ENCODE data around the gene RNF222. TPM values are rescaled to one million over a fixed set of nuclear protein-coding genes. Genes with fewer than 3 reads are reported as not detected.
"Not testable (repeated sequence)": the region's sequence is repeated elsewhere in the genome, so short reads cannot be mapped to it uniquely, and the experiment has no call there.

RNF222 gene
- total and polyA plus RNA-seq, 4 donors = 0.11 TPM; not detected in 3

- H3K4me3 ChIP-seq (ENCODE audit: low read depth, low read length) = peak within 1 kb of the TSS; percentile 88
- peaks cover 15% of the 10 kb centered on the region for H3K36me3 ChIP-seq (ENCODE audit: control insufficient read depth, insufficient read depth, low read length)
Measured at GRCh38 chr17:8383143-8383822, 14.3 kb downstream of the RNF222 start, which contains the start of gene RPL26. TSS of gene RPL26 (minus strand) at chr17:8383193. CDS start at chr17:8382310, 883 bp downstream.

GRCh38 chr17:8382880-8383142 is 14.8 kb downstream of the RNF222 start:
- peaks cover 20% of the 10 kb centered on the region for H3K36me3 ChIP-seq (ENCODE audit: control insufficient read depth, insufficient read depth, low read length)
- no peak for DNase-seq (ENCODE audit: low read depth in 4 of 6, low spot score in 6 of 6)
- peak overlapping the region; percentile 88 for H3K4me3 ChIP-seq (ENCODE audit: low read depth, low read length)
- under 1% methylated on average over 15 of the region's 15 CpGs for WGBS (ENCODE audit: insufficient coverage)
- H3K27me3 ChIP-seq (ENCODE audit: control insufficient read depth, insufficient read depth, low read length) = no peaks in the 10 kb centered on the region
- H3K27ac ChIP-seq (ENCODE audit: low read depth, low read length) = peak overlapping the region; percentile 57
- no peaks in the 10 kb centered on the region for H3K9me3 ChIP-seq (ENCODE audit: control insufficient read depth, insufficient read depth, low read length)
- peaks cover 20% of the 10 kb centered on the region for H3K4me1 ChIP-seq (ENCODE audit: control insufficient read depth, insufficient read depth, low read length)

More at GRCh38 chr17:8383143-8383822, 14.3 kb downstream of the RNF222 start, which contains the start of gene RPL26:
- DNase-seq (ENCODE audit: low read depth in 4 of 6, low spot score in 6 of 6) = peak; percentile 95 to 100 (median 98)
- peak within 1 kb of the TSS; percentile 90 for H3K27ac ChIP-seq (ENCODE audit: low read depth, low read length)
- peaks cover 20% of the 10 kb centered on the region for H3K4me1 ChIP-seq (ENCODE audit: control insufficient read depth, insufficient read depth, low read length)
- H3K9me3 ChIP-seq (ENCODE audit: control insufficient read depth, insufficient read depth, low read length) = no peaks in the 10 kb centered on the region
- WGBS (ENCODE audit: insufficient coverage) = 0% methylated on average over 52 of the region's 55 CpGs
- no peaks in the 10 kb centered on the region for H3K27me3 ChIP-seq (ENCODE audit: control insufficient read depth, insufficient read depth, low read length)

- H3K9me3 ChIP-seq (ENCODE audit: control insufficient read depth, insufficient read depth, low read length) = no peaks in the 10 kb centered on the region
- H3K4me1 ChIP-seq (ENCODE audit: control insufficient read depth, insufficient read depth, low read length) = peaks cover 20% of the 10 kb centered on the region
- no peaks in the 10 kb centered on the region for H3K27me3 ChIP-seq (ENCODE audit: control insufficient read depth, insufficient read depth, low read length)
- H3K27ac ChIP-seq (ENCODE audit: low read depth, low read length) = peak overlapping the region; percentile 57
- H3K36me3 ChIP-seq (ENCODE audit: control insufficient read depth, insufficient read depth, low read length) = peaks cover 20% of the 10 kb centered on the region
- DNase-seq (ENCODE audit: low read depth in 4 of 6, low spot score in 6 of 6) = peak in 2 of 6 donors; percentile 6
- H3K4me3 ChIP-seq (ENCODE audit: low read depth, low read length) = peak overlapping the region; percentile 88
- WGBS (ENCODE audit: insufficient coverage) = 22% methylated on average over 15 of the region's 27 CpGs
Measured at GRCh38 chr17:8382052-8382879, 15.4 kb downstream of the RNF222 start.

- H3K4me1 ChIP-seq (ENCODE audit: control insufficient read depth, insufficient read depth, low read length) = peaks cover 34% of the 10 kb centered on the region
- H3K36me3 ChIP-seq (ENCODE audit: control insufficient read depth, insufficient read depth, low read length) = peaks cover 27% of the 10 kb centered on the region
- no peak overlapping the region for H3K4me3 ChIP-seq (ENCODE audit: low read depth, low read length)
- H3K9me3 ChIP-seq (ENCODE audit: control insufficient read depth, insufficient read depth, low read length) = no peaks in the 10 kb centered on the region
- WGBS (ENCODE audit: insufficient coverage) = 100% methylated on average over 1 of the region's 3 CpGs
- H3K27me3 ChIP-seq (ENCODE audit: control insufficient read depth, insufficient read depth, low read length) = no peaks in the 10 kb centered on the region
- no peak for DNase-seq (ENCODE audit: low read depth in 4 of 6, low spot score in 6 of 6)
- no peak overlapping the region for H3K27ac ChIP-seq (ENCODE audit: low read depth, low read length)
Measured at GRCh38 chr17:8380049-8380448, 17.6 kb downstream of the RNF222 start.

- Histone ChIP-seq H3K36me3 (ENCODE audit: control insufficient read depth, insufficient read depth, low read length) (peaks cover 33% of the 10 kb centered on the region), H3K4me1 (ENCODE audit: control insufficient read depth, insufficient read depth, low read length) (peaks cover 29% of the 10 kb centered on the region)
- WGBS (ENCODE audit: insufficient coverage) = no CpG with 5 or more reads among the region's 8 CpGs
- not testable (repeated sequence) for H3K27ac ChIP-seq (ENCODE audit: low read depth, low read length); H3K4me3 ChIP-seq (ENCODE audit: low read depth, low read length); H3K9me3 ChIP-seq (ENCODE audit: control insufficient read depth, insufficient read depth, low read length); DNase-seq (ENCODE audit: low read depth in 4 of 6, low spot score in 6 of 6); H3K27me3 ChIP-seq (ENCODE audit: control insufficient read depth, insufficient read depth, low read length)
Measured at GRCh38 chr17:8378117-8378516, 19.5 kb downstream of the RNF222 start.

- H3K27me3 ChIP-seq (ENCODE audit: control insufficient read depth, insufficient read depth, low read length) = no peaks in the 10 kb centered on the region
- no peak overlapping the region for H3K4me3 ChIP-seq (ENCODE audit: low read depth, low read length)
- peaks cover 37% of the 10 kb centered on the region for H3K36me3 ChIP-seq (ENCODE audit: control insufficient read depth, insufficient read depth, low read length)
- 80% methylated on average over 3 of the region's 4 CpGs for WGBS (ENCODE audit: insufficient coverage)
- H3K27ac ChIP-seq (ENCODE audit: low read depth, low read length) = no peak overlapping the region
- peaks cover 29% of the 10 kb centered on the region for H3K4me1 ChIP-seq (ENCODE audit: control insufficient read depth, insufficient read depth, low read length)
- no peaks in the 10 kb centered on the region for H3K9me3 ChIP-seq (ENCODE audit: control insufficient read depth, insufficient read depth, low read length)
- no peak for DNase-seq (ENCODE audit: low read depth in 4 of 6, low spot score in 6 of 6)
Measured at GRCh38 chr17:8377422-8377821, 20.2 kb downstream of the RNF222 start.

- Histone ChIP-seq H3K4me1 (ENCODE audit: control insufficient read depth, insufficient read depth, low read length) (peaks cover 25% of the 10 kb centered on the region), H3K27ac (ENCODE audit: low read depth, low read length) (peak within 1 kb of the TSS; percentile 94), H3K9me3 (ENCODE audit: control insufficient read depth, insufficient read depth, low read length) (no peaks in the 10 kb centered on the region), H3K27me3 (ENCODE audit: control insufficient read depth, insufficient read depth, low read length) (no peaks in the 10 kb centered on the region), H3K36me3 (ENCODE audit: control insufficient read depth, insufficient read depth, low read length) (peaks cover 37% of the 10 kb centered on the region), H3K4me3 (ENCODE audit: low read depth, low read length) (peak within 1 kb of the TSS; percentile 91)
- peak; percentile 58 to 96 (median 74) for DNase-seq (ENCODE audit: low read depth in 4 of 6, low spot score in 6 of 6)
- WGBS (ENCODE audit: insufficient coverage) = 2% methylated on average over 31 of the region's 41 CpGs
Measured at GRCh38 chr17:8376271-8377067, 21.2 kb downstream of the RNF222 start, which contains the start of gene KRABD2. TSS of gene KRABD2 (minus strand) at chr17:8376704.

- Histone ChIP-seq H3K4me3 (ENCODE audit: low read depth, low read length) (peak overlapping the region; percentile 91), H3K27ac (ENCODE audit: low read depth, low read length) (peak overlapping the region; percentile 94), H3K4me1 (ENCODE audit: control insufficient read depth, insufficient read depth, low read length) (peaks cover 19% of the 10 kb centered on the region), H3K27me3 (ENCODE audit: control insufficient read depth, insufficient read depth, low read length) (no peaks in the 10 kb centered on the region), H3K9me3 (ENCODE audit: control insufficient read depth, insufficient read depth, low read length) (no peaks in the 10 kb centered on the region), H3K36me3 (ENCODE audit: control insufficient read depth, insufficient read depth, low read length) (peaks cover 35% of the 10 kb centered on the region)
- peak; percentile 11 to 79 (median 27) for DNase-seq (ENCODE audit: low read depth in 4 of 6, low spot score in 6 of 6)
- 10% methylated on average over 7 of the region's 18 CpGs for WGBS (ENCODE audit: insufficient coverage)
Measured at GRCh38 chr17:8375738-8376259, 21.8 kb downstream of the RNF222 start.

- H3K27ac ChIP-seq (ENCODE audit: low read depth, low read length); H3K9me3 ChIP-seq (ENCODE audit: control insufficient read depth, insufficient read depth, low read length); H3K4me3 ChIP-seq (ENCODE audit: low read depth, low read length); H3K27me3 ChIP-seq (ENCODE audit: control insufficient read depth, insufficient read depth, low read length); DNase-seq (ENCODE audit: low read depth in 4 of 6, low spot score in 6 of 6): not testable (repeated sequence)
- peaks cover 34% of the 10 kb centered on the region for H3K36me3 ChIP-seq (ENCODE audit: control insufficient read depth, insufficient read depth, low read length)
- peaks cover 19% of the 10 kb centered on the region for H3K4me1 ChIP-seq (ENCODE audit: control insufficient read depth, insufficient read depth, low read length)
- WGBS (ENCODE audit: insufficient coverage) = 97% methylated on average over 15 of the region's 26 CpGs
Measured at GRCh38 chr17:8373856-8374255, 23.8 kb downstream of the RNF222 start.
